GM12878 (cell line): ENCODE data around the gene LAYN. TPM values are rescaled to one million over a fixed set of nuclear protein-coding genes. Genes with fewer than 3 reads are reported as not detected.

ENCODE experiments used
- ATAC-seq: fragments of 200-7000 bp; cut with Tn5 transposase; 3 replicates; pipeline ENCODE4 v1.9.1; 2020; ENCODE audit warnings: mild to moderate bottlenecking, moderate library complexity
- BruUV-seq: library from RNA; stranded (reverse); fragments of 400-500 nt; replicated peaks from 2 replicates; lab custom pipeline; 2021; lab: Mats Ljungman, UMichigan
- CTCF ChIA-PET: fragments of 300-600 bp; sonication (Branson Sonifier 250); formaldehyde crosslinking; extraction: SDS; loops from one replicate; lab custom pipeline; 2021; ENCODE audit warnings: inconsistent platforms; lab: Yijun Ruan, JAX
- POLR2A ChIA-PET: fragments of 350-600 bp; formaldehyde crosslinking; extraction: SDS; loops from one replicate; lab custom pipeline; 2021; ENCODE audit warnings: inconsistent platforms; lab: Charles Lee
- RAD21 ChIA-PET: fragments of 300-600 bp; sonication (Branson Sonifier 250); formaldehyde crosslinking; loops from one replicate; lab custom pipeline; 2023; ENCODE audit warnings: antibody characterized with exemption; ENCODE audit not compliant: unreplicated experiment; lab: Charles Lee
- SMC1A ChIA-PET: fragments of 300-600 bp; sonication (Branson Sonifier 250); formaldehyde crosslinking; loops from one replicate; lab custom pipeline; 2023; ENCODE audit not compliant: unreplicated experiment, uncharacterized antibody; lab: Charles Lee
- DNase-seq: peaks from one replicate; pipeline ENCODE4 v3.0.0-alpha.2; 2011; ENCODE audit warnings: low read depth, low spot score
- FAIRE-seq: peaks from 3 replicates; lab custom pipeline; 2011; peaks lifted over from hg19 to GRCh38; lab: Jason Lieb, UNC
- H2AFZ ChIP-seq: 2 replicates; pipeline ENCODE4 v1.6.0; 2011; ENCODE audit warnings: low read depth, low read length, control low read depth; ENCODE audit not compliant: control insufficient read depth
- H3K27ac ChIP-seq: 2 replicates; pipeline ENCODE4 v1.5.1; 2011; ENCODE audit warnings: control low read depth; ENCODE audit not compliant: control insufficient read depth, insufficient read depth
- H3K27me3 ChIP-seq, 2 experiments: replicated peaks in 1 of 2; 2 replicates each; pipeline versions ENCODE4 v1.6.0 to v1.6.1; 2011; ENCODE audit warnings: low read length in 1 of 2; ENCODE audit not compliant: control insufficient read depth in 2 of 2, insufficient read depth in 2 of 2
- H3K36me3 ChIP-seq, 2 experiments: 2 replicates each; pipeline ENCODE4 v1.5.1; 2011; ENCODE audit warnings: low read length in 1 of 2; ENCODE audit not compliant: control insufficient read depth in 2 of 2, insufficient read depth in 2 of 2
- H3K4me1 ChIP-seq: 2 replicates; pipeline ENCODE4 v1.6.1; 2011; ENCODE audit warnings: mild to moderate bottlenecking, low read length, moderate library complexity, mixed read lengths; ENCODE audit not compliant: control insufficient read depth, insufficient read depth
- H3K4me2 ChIP-seq: 2 replicates; pipeline ENCODE4 v1.6.0; 2011; ENCODE audit warnings: control low read depth; ENCODE audit not compliant: control insufficient read depth, insufficient read depth
- H3K4me3 ChIP-seq: fragments of 200-600 bp; sonication (generic); 2 replicates; pipeline ENCODE4 v1.5.1; 2016
- H3K79me2 ChIP-seq: 2 replicates; pipeline ENCODE4 v1.6.0; 2011; ENCODE audit warnings: low read length; ENCODE audit not compliant: control insufficient read depth, insufficient read depth
- H3K9ac ChIP-seq: 2 replicates; pipeline ENCODE4 v1.8.0; 2011; ENCODE audit warnings: low read length, control low read depth, mixed read lengths; ENCODE audit not compliant: control insufficient read depth, insufficient read depth
- H3K9me3 ChIP-seq: replicated peaks from 3 replicates; pipeline ENCODE4 v1.5.1; 2011; ENCODE audit warnings: mild to moderate bottlenecking, low read length; ENCODE audit not compliant: control insufficient read depth, insufficient read depth
- H4K20me1 ChIP-seq: 2 replicates; pipeline ENCODE4 v1.6.0; 2011; ENCODE audit not compliant: control insufficient read depth, insufficient read depth
- ATF7 ChIP-seq: fragments of 450-650 bp; IDR thresholded peaks from 2 replicates; pipeline ENCODE4 v1.6.1; 2016; ENCODE audit warnings: low read depth, mild to moderate bottlenecking
- BMI1 ChIP-seq: fragments of 450-650 bp; IDR thresholded peaks from 2 replicates; pipeline ENCODE4 v1.6.1; 2016; ENCODE audit warnings: mild to moderate bottlenecking, moderate library complexity, borderline replicate concordance
- DPF2 ChIP-seq: fragments of 450-650 bp; IDR thresholded peaks from 2 replicates; pipeline ENCODE4 v1.6.1; 2017; ENCODE audit warnings: mild to moderate bottlenecking
- HDAC6 ChIP-seq: fragments of 200-600 bp; sonication (generic); IDR thresholded peaks from one replicate; pipeline ENCODE4 v1.8.0; 2017; ENCODE audit warnings: antibody characterized with exemption; ENCODE audit not compliant: unreplicated experiment
- HSF1 ChIP-seq: fragments of 150-350 bp; IDR thresholded peaks from 2 replicates; pipeline ENCODE4 v1.6.1; 2014; ENCODE audit warnings: mild to moderate bottlenecking, low read depth, low read length
- LARP7 ChIP-seq: fragments of 450-650 bp; IDR thresholded peaks from 2 replicates; pipeline ENCODE4 v1.6.1; 2017; ENCODE audit warnings: mild to moderate bottlenecking
- PBX3 ChIP-seq: IDR thresholded peaks from 2 replicates; pipeline ENCODE4 v1.6.1; 2011; ENCODE audit warnings: mild to moderate bottlenecking, low read depth, low read length, moderate library complexity; ENCODE audit not compliant: insufficient replicate concordance
- POLR2AphosphoS2 ChIP-seq: IDR thresholded peaks from 2 replicates; pipeline ENCODE4 v1.6.1; 2011; ENCODE audit warnings: low read depth, mild to moderate bottlenecking, low read length, improper control_type of control experiment, moderate library complexity
- RB1 ChIP-seq: fragments of 450-650 bp; formaldehyde crosslinking; IDR thresholded peaks from 2 replicates; pipeline ENCODE4 v1.6.1; 2017; ENCODE audit warnings: mild to moderate bottlenecking, borderline replicate concordance
- RELA ChIP-seq: fragments of 450-650 bp; IDR thresholded peaks from 2 replicates; pipeline ENCODE4 v1.8.0; 2014; ENCODE audit warnings: borderline replicate concordance; ENCODE audit not compliant: partially characterized antibody
- RUNX3 ChIP-seq: IDR thresholded peaks from 2 replicates; pipeline ENCODE4 v1.6.1; 2012; ENCODE audit warnings: low read length, inconsistent platforms
- TARDBP ChIP-seq: IDR thresholded peaks from 2 replicates; pipeline ENCODE4 v1.6.1; 2016; ENCODE audit warnings: borderline replicate concordance
- ZBTB11 ChIP-seq: fragments of 450-650 bp; formaldehyde crosslinking; IDR thresholded peaks from 2 replicates; pipeline ENCODE4 v1.5.0; 2022; ENCODE audit warnings: mild to moderate bottlenecking, missing genetic modification characterization
- ZBTB40 ChIP-seq: fragments of 450-650 bp; IDR thresholded peaks from 2 replicates; pipeline ENCODE4 v1.6.1; 2016; ENCODE audit warnings: mild to moderate bottlenecking, moderate library complexity, borderline replicate concordance
- ZNF274 ChIP-seq: IDR thresholded peaks from one replicate; pipeline ENCODE4 v1.8.0; 2011; ENCODE audit not compliant: insufficient read length, insufficient read depth
- in situ Hi-C: fragments of 300-500 bp; cut with MboI; formaldehyde crosslinking; loops from 9 replicates; pipeline ENCODE4 v1.14.3; 2018; ENCODE audit warnings: mixed read lengths
- intact Hi-C: fragments of 100-400 bp; cut with micrococcal nuclease; formaldehyde crosslinking; loops from one replicate; pipeline ENCODE4 v1.14.2; 2022; ENCODE audit not compliant: unreplicated experiment
- polyA plus RNA-seq, 11 experiments: library from polyadenylated mRNA; depleted of rRNA in 4 of 11; unstranded in 6 of 11; stranded (reverse) in 5 of 11; fragments of >200 nt; fragmentation: Nextera tagmentation in 4 of 11; fragmentation: Illumina TruSeq in 1 of 11; extraction: Ambion mirVana in 4 of 11; extraction: Trizol in 1 of 11; gene quantifications; 1 replicate in 1 of 11; 2 replicates in 10 of 11; pipeline versions ENCODE4 v1.2.1 to v1.2.3, GENCODE V29; 2011 to 2016; ENCODE audit warnings: inconsistent platforms in 2 of 11, missing spikeins in 2 of 11, low read depth in 1 of 11
- total RNA-seq, 4 experiments: library from RNA; depleted of rRNA in 3 of 4; stranded (reverse); fragments of >200 nt in 3 of 4; fragmentation: Illumina TruSeq in 1 of 4; extraction: Trizol in 1 of 4; gene quantifications; 2 replicates each; pipeline versions ENCODE4 v1.2.1 to v1.2.3, GENCODE V29; 2013 to 2021

Gene LAYN
- total and polyA plus RNA-seq, 10 of the 15 experiments (the other 5 are each of a cell fraction or from before 2014, with no cell fraction given): 0.06 to 0.14 (median 0.10) TPM; not detected in 7

GRCh38 chr11:111531136-111531535 lies 9.4 kb upstream of the LAYN start:
- no peak for FAIRE-seq
- ATAC-seq: peak; percentile 25
- no peak overlapping the region for H3K4me3 ChIP-seq
- no peaks in the 10 kb centered on the region for H3K79me2 ChIP-seq
- in situ Hi-C loops (no loop called here), intact Hi-C loops (no loop called here)
- H2AFZ ChIP-seq: no peak overlapping the region
- DNase-seq: no peak
- H3K27me3 ChIP-seq: peaks cover 0 to 6% of the 10 kb centered on the region in 2 experiments; a peak in 2 of 4 replicates
- H3K9me3 ChIP-seq: no peaks in the 10 kb centered on the region
- ChIA-PET SMC1A (interaction anchor here (1.2 kb wide), 1 partner anchor 24 kb away, joined by 3 read pairs; no protein-coding TSS in a partner anchor), POLR2A (interaction anchor here (1.2 to 1.6 kb wide), 2 partner anchors 78 to 152 kb away, joined by 3 read pairs; partner anchors contain the start of gene POU2AF1), RAD21 (interaction anchor here (1.2 to 1.4 kb wide), 2 partner anchors 76 to 80 kb away, joined by 3 to 4 read pairs; no protein-coding TSS in a partner anchor), CTCF (interaction anchor here (0.6 to 1.5 kb wide), 3 partner anchors 11 to 246 kb away, joined by 3 to 5 read pairs (median 3); no protein-coding TSS in a partner anchor)
- no peak overlapping the region for H3K4me2 ChIP-seq
- H3K4me1 ChIP-seq: no peaks in the 10 kb centered on the region
- no peaks in the 10 kb centered on the region for H4K20me1 ChIP-seq
- BruUV-seq: no TSS peak
- H3K36me3 ChIP-seq: no peaks in the 10 kb centered on the region
- no peak overlapping the region for H3K9ac ChIP-seq
- no peak overlapping the region for H3K27ac ChIP-seq
- TF ChIP-seq ZBTB11: no peak
- no peak for TF ChIP-seq LARP7
- TF ChIP-seq HDAC6: no peak
- TF ChIP-seq HSF1: no peak
- no peak for TF ChIP-seq ZNF274
- no peak for TF ChIP-seq ATF7
- no peak for TF ChIP-seq RELA
- TF ChIP-seq RB1: no peak
- TF ChIP-seq DPF2: no peak
- TF ChIP-seq PBX3: no peak
- no peak for TF ChIP-seq TARDBP
- no peak for TF ChIP-seq BMI1
- no peak for TF ChIP-seq POLR2AphosphoS2
- no peak for TF ChIP-seq ZBTB40
- no peak for TF ChIP-seq RUNX3
